Colonic mucosa (tissue), 4 donors: ENCODE results near the gene EXOC4. TPM values are rescaled to one million over a fixed set of nuclear protein-coding genes. Genes with fewer than 3 reads are reported as not detected.

Experiments
- DNase-seq: peaks from one replicate; pipeline ENCODE4 v3.0.0-alpha.2; 2020
- H3K27ac ChIP-seq: fragments of 200-600 bp; one replicate; pipeline ENCODE4 v1.8.0; 2021
- H3K27me3 ChIP-seq: fragments of 200-600 bp; one replicate; pipeline ENCODE4 v1.8.0; 2021
- H3K36me3 ChIP-seq: fragments of 200-600 bp; one replicate; pipeline ENCODE4 v1.8.0; 2021
- H3K4me1 ChIP-seq: fragments of 200-600 bp; one replicate; pipeline ENCODE4 v1.8.0; 2021; ENCODE audit warnings: mild to moderate bottlenecking
- H3K4me3 ChIP-seq: fragments of 200-600 bp; one replicate; pipeline ENCODE4 v1.8.0; 2021
- H3K9ac ChIP-seq, 2 donors: one replicate each; pipeline ENCODE4 v1.7.0; 2013; ENCODE audit warnings: control low read depth in 2 of 2, low read depth in 2 of 2, low read length in 2 of 2
- H3K9me3 ChIP-seq: fragments of 200-600 bp; one replicate; pipeline ENCODE4 v1.8.0; 2021
- intact Hi-C: fragments of 100-400 bp; cut with DNase I; formaldehyde crosslinking; loops from one replicate; pipeline ENCODE4 v1.14.1; 2022
- total RNA-seq, 2 donors: library from RNA; stranded (reverse); fragmentation: NEBNext Ultra II Directional in 1 of 2; extraction: Animal tissue kit (Norgen Biotek cat#: 25700) in 1 of 2; gene quantifications; one replicate each; pipeline ENCODE4 v1.2.1, GENCODE V29; 2021
- TF ChIP-seq, protein P1 (sequence below): fragments of 200-600 bp; IDR thresholded peaks from one replicate; pipeline ENCODE4 v1.8.0; 2022; ENCODE audit warnings: antibody characterized with exemption, mild to moderate bottlenecking
- donor health status: healthy.
- donor health status: DM: no; HTN: no; CAD: no.
- donor health status: DM: no; HTN: no; CAD: no.

EXOC4 gene
- total RNA-seq, 2 donors from 2014 or later: 61.1 to 73.3 TPM

DNA sequence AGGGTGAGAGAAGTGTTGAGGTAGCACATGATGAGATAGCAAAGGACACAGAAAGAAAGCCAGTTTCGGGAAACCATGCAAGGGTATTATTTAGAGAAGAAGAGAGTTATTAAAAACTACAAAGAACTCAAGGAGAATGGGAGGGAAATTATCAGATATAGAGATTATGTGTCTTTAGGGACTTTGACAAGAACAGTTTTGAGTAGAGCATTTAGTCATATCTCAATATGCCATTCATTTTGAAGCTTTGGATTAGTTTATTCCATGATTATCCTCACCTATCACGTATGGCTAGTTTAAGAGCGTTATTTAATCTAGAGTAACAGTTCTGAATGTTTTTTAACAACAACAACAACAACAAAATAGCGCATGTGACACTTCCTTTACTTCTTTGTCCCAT lies 409.4 kb downstream of the EXOC4 start:
- no peak overlapping the region for H3K27ac ChIP-seq
- no peak overlapping the region for H3K4me3 ChIP-seq
- TF ChIP-seq, protein P1, sequence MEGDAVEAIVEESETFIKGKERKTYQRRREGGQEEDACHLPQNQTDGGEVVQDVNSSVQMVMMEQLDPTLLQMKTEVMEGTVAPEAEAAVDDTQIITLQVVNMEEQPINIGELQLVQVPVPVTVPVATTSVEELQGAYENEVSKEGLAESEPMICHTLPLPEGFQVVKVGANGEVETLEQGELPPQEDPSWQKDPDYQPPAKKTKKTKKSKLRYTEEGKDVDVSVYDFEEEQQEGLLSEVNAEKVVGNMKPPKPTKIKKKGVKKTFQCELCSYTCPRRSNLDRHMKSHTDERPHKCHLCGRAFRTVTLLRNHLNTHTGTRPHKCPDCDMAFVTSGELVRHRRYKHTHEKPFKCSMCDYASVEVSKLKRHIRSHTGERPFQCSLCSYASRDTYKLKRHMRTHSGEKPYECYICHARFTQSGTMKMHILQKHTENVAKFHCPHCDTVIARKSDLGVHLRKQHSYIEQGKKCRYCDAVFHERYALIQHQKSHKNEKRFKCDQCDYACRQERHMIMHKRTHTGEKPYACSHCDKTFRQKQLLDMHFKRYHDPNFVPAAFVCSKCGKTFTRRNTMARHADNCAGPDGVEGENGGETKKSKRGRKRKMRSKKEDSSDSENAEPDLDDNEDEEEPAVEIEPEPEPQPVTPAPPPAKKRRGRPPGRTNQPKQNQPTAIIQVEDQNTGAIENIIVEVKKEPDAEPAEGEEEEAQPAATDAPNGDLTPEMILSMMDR: no peak
- DNase-seq: no peak
- H3K36me3 ChIP-seq: no peaks in the 10 kb centered on the region
- H3K27me3 ChIP-seq: no peaks in the 10 kb centered on the region
- no peaks in the 10 kb centered on the region for H3K4me1 ChIP-seq
- H3K9me3 ChIP-seq: no peaks in the 10 kb centered on the region
- intact Hi-C loops: no loop called here
- H3K9ac ChIP-seq: no peak overlapping the region

DNA sequence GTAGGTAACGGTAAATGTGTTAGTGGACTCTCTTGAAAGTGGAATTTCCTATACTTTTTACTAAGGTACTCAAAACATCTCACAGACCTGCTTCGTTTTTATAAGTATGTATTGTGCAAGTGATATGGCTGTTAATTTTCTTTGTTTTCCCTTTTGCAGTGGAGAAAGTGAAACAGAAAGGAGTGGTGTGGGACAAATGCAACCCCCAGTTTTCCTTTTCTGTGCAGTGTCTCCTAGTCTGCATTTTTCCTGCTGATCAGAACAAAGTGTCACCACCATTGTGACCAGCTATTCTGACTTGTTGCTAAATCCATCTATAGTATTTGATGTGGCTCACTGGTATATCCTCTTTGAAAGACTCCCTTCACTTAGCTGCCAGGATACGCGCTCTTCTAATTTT lies 410.0 kb downstream of the EXOC4 start:
- no peak overlapping the region for H3K4me3 ChIP-seq
- H3K36me3 ChIP-seq: no peaks in the 10 kb centered on the region
- no peak overlapping the region for H3K27ac ChIP-seq
- DNase-seq: no peak
- intact Hi-C loops: no loop called here
- no peaks in the 10 kb centered on the region for H3K27me3 ChIP-seq
- no peaks in the 10 kb centered on the region for H3K9me3 ChIP-seq
- no peaks in the 10 kb centered on the region for H3K4me1 ChIP-seq
- no peak overlapping the region for H3K9ac ChIP-seq
- TF ChIP-seq, protein P1: no peak

DNA sequence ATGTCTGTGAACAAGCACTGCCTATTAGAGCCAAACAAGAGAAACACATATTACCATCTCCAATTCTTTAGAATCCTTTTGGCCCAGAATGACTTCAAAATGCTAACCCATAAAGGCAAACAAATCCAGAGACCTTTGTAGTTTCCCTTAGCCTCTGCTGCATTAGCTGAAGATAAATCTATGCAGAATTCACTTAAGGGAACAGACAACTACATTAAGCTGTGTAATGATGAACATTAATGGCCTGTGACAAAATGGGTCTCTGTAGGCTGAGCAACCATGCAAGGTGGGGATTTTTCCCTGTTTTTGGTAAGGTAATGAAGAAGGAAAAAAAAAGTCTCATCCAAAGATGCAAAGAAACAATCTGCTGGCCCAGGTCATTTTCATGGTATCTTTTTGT lies 411.6 kb downstream of the EXOC4 start:
- TF ChIP-seq, protein P1: no peak
- H3K4me1 ChIP-seq: no peaks in the 10 kb centered on the region
- H3K4me3 ChIP-seq: no peak overlapping the region
- no peak overlapping the region for H3K27ac ChIP-seq
- no peak for DNase-seq
- H3K9me3 ChIP-seq: no peaks in the 10 kb centered on the region
- intact Hi-C loops: no loop called here
- no peak overlapping the region for H3K9ac ChIP-seq
- no peaks in the 10 kb centered on the region for H3K27me3 ChIP-seq
- no peaks in the 10 kb centered on the region for H3K36me3 ChIP-seq

DNA sequence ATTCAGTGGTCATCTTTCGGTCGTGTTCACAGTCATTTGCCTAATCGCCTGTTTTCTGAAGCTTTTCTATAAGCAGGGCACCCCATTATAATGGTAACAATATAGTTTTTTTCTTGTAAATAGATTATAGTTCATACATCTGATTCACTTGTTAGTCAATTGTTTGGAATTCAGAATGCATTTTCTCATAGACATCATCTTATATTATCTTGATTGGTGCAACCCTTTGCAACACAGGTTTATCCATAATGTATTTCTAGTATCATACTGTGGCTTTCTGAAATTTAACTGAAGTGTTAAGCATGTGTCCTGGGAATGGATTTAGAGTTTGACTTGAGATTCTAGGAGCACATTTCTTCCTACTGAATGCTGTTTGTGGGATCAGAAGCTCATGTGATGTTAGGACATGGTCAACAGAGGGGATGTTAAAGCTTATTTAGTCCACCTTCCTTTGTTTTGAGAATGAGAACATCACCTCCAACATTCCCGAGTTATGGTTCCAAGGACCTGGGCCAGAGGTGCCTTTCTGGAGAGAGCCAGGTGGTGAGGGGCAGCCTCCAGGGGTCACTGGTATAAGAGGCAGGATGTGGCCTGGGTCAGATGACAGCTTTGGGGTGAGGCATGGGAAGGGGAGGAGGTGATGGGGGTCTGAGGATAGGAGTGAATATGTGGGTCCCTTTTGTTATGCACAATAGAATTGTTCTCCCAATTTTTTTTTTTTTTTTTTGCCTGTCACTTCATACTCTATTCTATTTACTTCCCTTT lies 415.6 kb downstream of the EXOC4 start:
- H3K36me3 ChIP-seq: no peaks in the 10 kb centered on the region
- TF ChIP-seq, protein P1: no peak
- no peaks in the 10 kb centered on the region for H3K9me3 ChIP-seq
- H3K4me1 ChIP-seq: no peaks in the 10 kb centered on the region
- no peak overlapping the region for H3K4me3 ChIP-seq
- H3K27me3 ChIP-seq: no peaks in the 10 kb centered on the region
- intact Hi-C loops: no loop called here
- no peak overlapping the region for H3K9ac ChIP-seq
- H3K27ac ChIP-seq: no peak overlapping the region
- no peak for DNase-seq

DNA sequence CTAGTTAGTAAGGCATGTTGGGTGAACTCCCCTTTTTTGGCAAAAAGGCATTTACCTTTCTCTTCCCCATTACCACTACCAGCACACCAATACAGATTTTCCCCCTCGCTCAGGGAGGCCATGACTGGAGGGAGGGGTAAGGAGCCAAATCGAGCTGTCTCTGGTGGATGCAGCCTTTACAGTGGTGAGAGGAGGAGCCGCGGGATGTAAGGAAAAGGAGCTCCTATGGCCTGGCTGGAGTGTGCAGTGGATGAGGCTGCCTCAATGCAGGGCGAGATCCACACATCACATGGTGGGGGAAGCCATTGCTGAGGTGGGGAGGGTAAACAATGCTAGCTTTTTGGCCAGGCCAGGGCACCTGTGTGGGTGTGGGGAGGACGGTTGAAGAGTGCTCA lies 416.2 kb downstream of the EXOC4 start:
- H3K27ac ChIP-seq: no peak overlapping the region
- intact Hi-C loops: no loop called here
- H3K36me3 ChIP-seq: no peaks in the 10 kb centered on the region
- no peak overlapping the region for H3K4me3 ChIP-seq
- DNase-seq: no peak
- no peak overlapping the region for H3K9ac ChIP-seq
- H3K9me3 ChIP-seq: no peaks in the 10 kb centered on the region
- H3K27me3 ChIP-seq: no peaks in the 10 kb centered on the region
- TF ChIP-seq, protein P1: no peak
- no peaks in the 10 kb centered on the region for H3K4me1 ChIP-seq
